Measurements from ENCODE around the gene PDE4B. TPM values are rescaled to one million over a fixed set of nuclear protein-coding genes. Genes with fewer than 3 reads are reported as not detected.
A peak's percentile ranks its signal among the peaks of the same experiment; 100 is the strongest.

PDE4B gene
- total RNA-seq, 1 donor from 2014 or later: 37.5 TPM

- TF ChIP-seq, protein P1, sequence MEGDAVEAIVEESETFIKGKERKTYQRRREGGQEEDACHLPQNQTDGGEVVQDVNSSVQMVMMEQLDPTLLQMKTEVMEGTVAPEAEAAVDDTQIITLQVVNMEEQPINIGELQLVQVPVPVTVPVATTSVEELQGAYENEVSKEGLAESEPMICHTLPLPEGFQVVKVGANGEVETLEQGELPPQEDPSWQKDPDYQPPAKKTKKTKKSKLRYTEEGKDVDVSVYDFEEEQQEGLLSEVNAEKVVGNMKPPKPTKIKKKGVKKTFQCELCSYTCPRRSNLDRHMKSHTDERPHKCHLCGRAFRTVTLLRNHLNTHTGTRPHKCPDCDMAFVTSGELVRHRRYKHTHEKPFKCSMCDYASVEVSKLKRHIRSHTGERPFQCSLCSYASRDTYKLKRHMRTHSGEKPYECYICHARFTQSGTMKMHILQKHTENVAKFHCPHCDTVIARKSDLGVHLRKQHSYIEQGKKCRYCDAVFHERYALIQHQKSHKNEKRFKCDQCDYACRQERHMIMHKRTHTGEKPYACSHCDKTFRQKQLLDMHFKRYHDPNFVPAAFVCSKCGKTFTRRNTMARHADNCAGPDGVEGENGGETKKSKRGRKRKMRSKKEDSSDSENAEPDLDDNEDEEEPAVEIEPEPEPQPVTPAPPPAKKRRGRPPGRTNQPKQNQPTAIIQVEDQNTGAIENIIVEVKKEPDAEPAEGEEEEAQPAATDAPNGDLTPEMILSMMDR (conservative IDR thresholded peaks at IDR 0.05): no peak
- H3K27ac Mint-ChIP-seq (ENCODE audit: unreplicated experiment): no peak overlapping the region
- H3K4me3 Mint-ChIP-seq: no peak overlapping the region
- no peak for DNase-seq (ENCODE audit: low read depth, low spot score)
- H3K36me3 Mint-ChIP-seq (ENCODE audit: low read depth): peaks cover 4% of the 10 kb centered on the region
- peaks cover 7% of the 10 kb centered on the region for H3K9me3 Mint-ChIP-seq
- H3K4me1 Mint-ChIP-seq: no peaks in the 10 kb centered on the region
- H3K27me3 Mint-ChIP-seq (ENCODE audit: low read depth): no peaks in the 10 kb centered on the region
These were observed 601.0 kb downstream of the PDE4B start for GRCh38 chr1:66393586-66394287.

DNA sequence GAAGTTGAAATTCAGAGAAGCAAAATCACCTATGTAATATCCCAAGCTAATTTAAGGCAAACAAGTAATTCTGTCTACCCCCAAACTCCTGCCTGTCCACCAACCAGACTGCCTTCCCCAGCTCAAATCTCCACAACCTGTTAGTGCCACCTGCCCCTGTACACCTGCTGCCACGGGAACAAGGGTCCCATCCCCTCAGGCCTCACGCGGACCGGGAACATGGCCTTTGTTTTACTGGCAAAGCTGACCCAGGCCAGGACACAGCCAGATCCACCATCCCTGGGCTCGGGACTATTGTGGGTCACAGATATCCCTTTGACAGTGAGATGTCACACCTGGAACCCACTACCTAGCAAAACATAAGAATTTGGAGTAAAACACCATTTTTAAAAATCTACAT, 601.9 kb downstream of the PDE4B start:
- TF ChIP-seq, protein P1 (conservative IDR thresholded peaks at IDR 0.05): no peak
- Mint-ChIP-seq H3K27ac (ENCODE audit: unreplicated experiment) (no peak overlapping the region), H3K27me3 (ENCODE audit: low read depth) (no peaks in the 10 kb centered on the region), H3K4me3 (no peak overlapping the region), H3K4me1 (no peaks in the 10 kb centered on the region), H3K36me3 (ENCODE audit: low read depth) (peaks cover 2% of the 10 kb centered on the region), H3K9me3 (peaks cover 5% of the 10 kb centered on the region)
- no peak for DNase-seq (ENCODE audit: low read depth, low spot score)

GRCh38 chr1:66395202-66396061, 602.7 kb downstream of the PDE4B start:
- DNase-seq (ENCODE audit: low read depth, low spot score): no peak
- peak overlapping the region; percentile 87 for H3K27ac Mint-ChIP-seq (ENCODE audit: unreplicated experiment)
- H3K4me1 Mint-ChIP-seq: no peaks in the 10 kb centered on the region
- peaks cover 3% of the 10 kb centered on the region for H3K9me3 Mint-ChIP-seq
- H3K27me3 Mint-ChIP-seq (ENCODE audit: low read depth): no peaks in the 10 kb centered on the region
- H3K4me3 Mint-ChIP-seq: no peak overlapping the region
- TF ChIP-seq, protein P1 (conservative IDR thresholded peaks at IDR 0.05): no peak
- H3K36me3 Mint-ChIP-seq (ENCODE audit: low read depth): no peaks in the 10 kb centered on the region

DNA sequence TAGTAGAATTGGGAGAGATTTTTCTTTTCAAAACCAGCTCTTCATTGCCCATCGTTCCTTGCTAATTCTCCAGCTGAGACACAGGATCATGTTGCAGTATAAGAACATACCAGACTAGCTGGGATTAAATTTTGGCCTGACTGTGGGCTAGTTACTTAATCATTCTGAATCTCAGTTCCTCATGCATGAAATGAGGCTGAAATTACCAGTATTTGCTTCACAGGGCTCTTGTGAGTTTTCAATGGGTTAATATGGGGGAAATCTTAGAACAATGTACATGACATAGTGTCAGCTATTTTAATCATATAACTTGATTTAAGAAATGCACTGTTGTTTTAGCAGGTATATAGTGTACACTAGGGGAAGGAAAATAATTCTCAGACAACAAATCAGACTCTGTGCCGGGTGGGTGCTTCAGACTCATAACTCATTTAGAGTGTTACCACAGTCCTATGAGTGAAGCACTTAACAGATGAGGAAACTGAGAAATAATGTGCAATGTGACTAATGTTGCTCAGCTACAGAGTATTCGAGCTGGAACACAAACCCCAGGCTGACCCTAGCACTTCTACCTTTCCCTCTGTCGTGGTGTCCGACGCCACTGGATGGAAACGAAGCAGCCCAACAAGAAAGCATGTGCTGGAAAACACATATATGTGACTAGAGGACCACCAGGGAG, 603.7 kb downstream of the PDE4B start:
- DNase-seq (ENCODE audit: low read depth, low spot score): no peak
- no peak overlapping the region for H3K27ac Mint-ChIP-seq (ENCODE audit: unreplicated experiment)
- peaks cover 3% of the 10 kb centered on the region for H3K9me3 Mint-ChIP-seq
- H3K4me3 Mint-ChIP-seq: no peak overlapping the region
- H3K36me3 Mint-ChIP-seq (ENCODE audit: low read depth): no peaks in the 10 kb centered on the region
- H3K27me3 Mint-ChIP-seq (ENCODE audit: low read depth): no peaks in the 10 kb centered on the region
- no peaks in the 10 kb centered on the region for H3K4me1 Mint-ChIP-seq
- TF ChIP-seq, protein P1 (conservative IDR thresholded peaks at IDR 0.05): no peak

GRCh38 chr1:66397192-66397591, 604.5 kb downstream of the PDE4B start:
- H3K36me3 Mint-ChIP-seq (ENCODE audit: low read depth): no peaks in the 10 kb centered on the region
- H3K27me3 Mint-ChIP-seq (ENCODE audit: low read depth): no peaks in the 10 kb centered on the region
- H3K4me1 Mint-ChIP-seq: no peaks in the 10 kb centered on the region
- TF ChIP-seq, protein P1 (conservative IDR thresholded peaks at IDR 0.05): no peak
- H3K4me3 Mint-ChIP-seq: no peak overlapping the region
- H3K27ac Mint-ChIP-seq (ENCODE audit: unreplicated experiment): no peak overlapping the region
- no peak for DNase-seq (ENCODE audit: low read depth, low spot score)
- H3K9me3 Mint-ChIP-seq: peaks cover 3% of the 10 kb centered on the region
